MM.1S (cell line): Measurements from ENCODE around the gene LRP5.

ENCODE experiments used
- EZH2 ChIP-seq: fragments of 300-600 bp; sonication (generic); optimal IDR thresholded peaks from 2 replicates; pipeline ENCODE3; 2017; ENCODE audit warnings: low read depth, mild to moderate bottlenecking, antibody characterized with exemption, low read length, mixed read lengths
- TF ChIP-seq, protein P1 (sequence below): fragments of 300-600 bp; sonication (generic); IDR thresholded peaks from 2 replicates; pipeline ENCODE4 v1.5.1; 2016; ENCODE audit warnings: antibody characterized with exemption, low read length, mixed read lengths

DNA sequence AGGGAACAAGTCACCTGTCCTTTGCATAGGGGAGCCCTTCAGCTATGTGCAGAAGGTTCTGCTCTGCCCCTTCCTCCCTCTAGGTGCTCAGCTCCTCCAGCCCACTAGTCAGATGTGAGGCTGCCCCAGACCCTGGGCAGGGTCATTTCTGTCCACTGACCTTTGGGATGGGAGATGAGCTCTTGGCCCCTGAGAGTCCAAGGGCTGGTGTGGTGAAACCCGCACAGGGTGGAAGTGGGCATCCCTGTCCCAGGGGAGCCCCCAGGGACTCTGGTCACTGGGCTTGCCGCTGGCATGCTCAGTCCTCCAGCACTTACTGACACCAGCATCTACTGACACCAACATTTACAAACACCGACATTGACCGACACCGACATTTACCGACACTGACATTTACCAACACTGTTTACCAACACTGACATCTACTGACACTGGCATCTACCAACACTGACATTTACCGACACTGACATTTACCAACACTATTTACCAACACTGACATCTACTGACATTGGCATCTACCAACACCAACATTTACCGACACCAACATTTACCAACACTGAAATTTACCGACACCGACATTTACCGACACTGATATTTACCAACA is 76.3 kb downstream of the LRP5 start:
- TF ChIP-seq, protein P1, sequence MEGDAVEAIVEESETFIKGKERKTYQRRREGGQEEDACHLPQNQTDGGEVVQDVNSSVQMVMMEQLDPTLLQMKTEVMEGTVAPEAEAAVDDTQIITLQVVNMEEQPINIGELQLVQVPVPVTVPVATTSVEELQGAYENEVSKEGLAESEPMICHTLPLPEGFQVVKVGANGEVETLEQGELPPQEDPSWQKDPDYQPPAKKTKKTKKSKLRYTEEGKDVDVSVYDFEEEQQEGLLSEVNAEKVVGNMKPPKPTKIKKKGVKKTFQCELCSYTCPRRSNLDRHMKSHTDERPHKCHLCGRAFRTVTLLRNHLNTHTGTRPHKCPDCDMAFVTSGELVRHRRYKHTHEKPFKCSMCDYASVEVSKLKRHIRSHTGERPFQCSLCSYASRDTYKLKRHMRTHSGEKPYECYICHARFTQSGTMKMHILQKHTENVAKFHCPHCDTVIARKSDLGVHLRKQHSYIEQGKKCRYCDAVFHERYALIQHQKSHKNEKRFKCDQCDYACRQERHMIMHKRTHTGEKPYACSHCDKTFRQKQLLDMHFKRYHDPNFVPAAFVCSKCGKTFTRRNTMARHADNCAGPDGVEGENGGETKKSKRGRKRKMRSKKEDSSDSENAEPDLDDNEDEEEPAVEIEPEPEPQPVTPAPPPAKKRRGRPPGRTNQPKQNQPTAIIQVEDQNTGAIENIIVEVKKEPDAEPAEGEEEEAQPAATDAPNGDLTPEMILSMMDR: no peak
- no peak for TF ChIP-seq EZH2
